ENCODE results near the gene TRPM8.

The TRPM8 gene

GRCh38 chr2:234051374-234052070, 134.3 kb downstream of the TRPM8 start:
- DNase-seq: no peak

GRCh38 chr2:234058881-234059280, 141.7 kb downstream of the TRPM8 start:
- DNase-seq: no peak

- DNase-seq: no peak
These were observed 143.1 kb downstream of the TRPM8 start for GRCh38 chr2:234060236-234060635.

- no peak for DNase-seq
These were observed 144.6 kb downstream of the TRPM8 start for GRCh38 chr2:234061624-234062257.

GRCh38 chr2:234066587-234066986, 149.4 kb downstream of the TRPM8 start:
- no peak for DNase-seq

All from stimulated activated CD4-positive, alpha-beta T cell treated with anti-CD3 and anti-CD28 coated beads, Interleukin-4, amount 100 ng/mL, for 1 hour (primary cell).